Stimulated activated effector memory CD8-positive, alpha-beta T cell treated with anti-CD3 and anti-CD28 coated beads, Interleukin-12 subunit alpha, Interleukin-12 subunit beta, amount 100 ng/mL, for 72 hours (primary cell): ENCODE measurements around the gene CD19.
"Not testable (repeated sequence)": the region's sequence is repeated elsewhere in the genome, so short reads cannot be mapped to it uniquely, and the experiment has no call there.

Experiments
- ATAC-seq: fragments of 150-1000 bp; cut with Tn5 transposase; 2 replicates; pipeline ENCODE4 v1.10.0; 2021
- DNase-seq, 2 donors: peaks; one replicate each; pipeline ENCODE4 v3.0.0; 2021 to 2022; ENCODE audit warnings: low spot score in 2 of 2
- H3K27ac Mint-ChIP-seq: one replicate; pipeline ENCODE4 v1.8.0; 2022; ENCODE audit warnings: mild to moderate bottlenecking, mixed read lengths
- H3K36me3 Mint-ChIP-seq: one replicate; pipeline ENCODE4 v1.8.0; 2022; ENCODE audit warnings: mild to moderate bottlenecking, mixed read lengths
- H3K4me1 Mint-ChIP-seq: one replicate; pipeline ENCODE4 v1.8.0; 2022; ENCODE audit warnings: mixed read lengths
- H3K4me3 Mint-ChIP-seq: one replicate; pipeline ENCODE4 v1.8.0; 2022; ENCODE audit warnings: mild to moderate bottlenecking, mixed read lengths
- H3K9me3 Mint-ChIP-seq: one replicate; pipeline ENCODE4 v1.8.0; 2022; ENCODE audit warnings: mixed read lengths

Gene CD19

DNA sequence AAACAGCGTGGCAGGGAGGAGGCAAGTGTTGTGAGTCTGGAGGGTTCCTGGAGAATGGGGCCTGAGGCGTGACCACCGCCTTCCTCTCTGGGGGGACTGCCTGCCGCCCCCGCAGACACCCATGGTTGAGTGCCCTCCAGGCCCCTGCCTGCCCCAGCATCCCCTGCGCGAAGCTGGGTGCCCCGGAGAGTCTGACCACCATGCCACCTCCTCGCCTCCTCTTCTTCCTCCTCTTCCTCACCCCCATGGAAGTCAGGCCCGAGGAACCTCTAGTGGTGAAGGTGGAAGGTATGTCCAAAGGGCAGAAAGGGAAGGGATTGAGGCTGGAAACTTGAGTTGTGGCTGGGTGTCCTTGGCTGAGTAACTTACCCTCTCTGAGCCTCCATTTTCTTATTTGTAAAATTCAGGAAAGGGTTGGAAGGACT lies at the start of gene CD19:
Gene CD19 (plus strand): TSS at position 171 of the 425 bp plus-strand sequence. CDS start 30 bp downstream, at position 201.
- Mint-ChIP-seq H3K4me3 (peak within 1 kb of the TSS; percentile 33), H3K4me1 (peaks cover 32% of the 10 kb centered on the region), H3K27ac (peak within 1 kb of the TSS; percentile 96), H3K9me3 (peaks cover 3% of the 10 kb centered on the region), H3K36me3 (peaks cover 16% of the 10 kb centered on the region)
- ATAC-seq, result no peak
- no peak for DNase-seq

DNA sequence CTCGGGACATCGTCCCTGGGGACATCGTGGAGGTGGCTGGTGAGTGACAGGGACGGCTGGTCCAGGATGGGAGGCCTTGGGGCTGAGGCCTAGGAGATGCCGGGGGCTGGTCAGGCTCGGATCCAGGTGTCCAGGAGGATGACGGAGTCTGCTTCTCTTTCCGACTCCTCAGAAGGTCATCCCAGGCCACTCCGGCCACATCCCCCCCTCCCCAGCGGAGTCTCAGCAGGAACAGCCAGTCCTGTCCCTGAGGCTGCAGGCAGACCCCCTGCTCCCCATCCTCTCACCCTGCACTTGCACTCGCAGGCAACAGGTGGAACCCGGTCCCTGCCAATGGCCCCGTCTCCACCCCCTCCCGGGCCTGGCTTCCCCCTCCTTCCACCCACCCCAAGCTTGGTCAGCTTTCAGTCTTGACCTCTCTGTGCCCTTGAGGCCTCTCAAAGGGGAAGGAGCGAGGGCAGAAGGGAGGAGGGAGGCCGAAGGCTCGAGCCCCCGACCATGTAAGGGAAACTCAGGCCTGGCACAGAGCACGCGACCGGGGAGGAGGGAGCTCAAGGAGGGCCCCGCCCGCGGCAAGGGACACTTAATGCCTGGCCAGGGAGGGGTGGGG lies 49.1 kb upstream of the CD19 start:
- peaks cover 37% of the 10 kb centered on the region for H3K4me1 Mint-ChIP-seq
- no peak overlapping the region for H3K27ac Mint-ChIP-seq
- no peaks in the 10 kb centered on the region for H3K9me3 Mint-ChIP-seq
- no peak overlapping the region for H3K4me3 Mint-ChIP-seq
- no peaks in the 10 kb centered on the region for H3K36me3 Mint-ChIP-seq
- DNase-seq (no peak), ATAC-seq (no peak)

DNA sequence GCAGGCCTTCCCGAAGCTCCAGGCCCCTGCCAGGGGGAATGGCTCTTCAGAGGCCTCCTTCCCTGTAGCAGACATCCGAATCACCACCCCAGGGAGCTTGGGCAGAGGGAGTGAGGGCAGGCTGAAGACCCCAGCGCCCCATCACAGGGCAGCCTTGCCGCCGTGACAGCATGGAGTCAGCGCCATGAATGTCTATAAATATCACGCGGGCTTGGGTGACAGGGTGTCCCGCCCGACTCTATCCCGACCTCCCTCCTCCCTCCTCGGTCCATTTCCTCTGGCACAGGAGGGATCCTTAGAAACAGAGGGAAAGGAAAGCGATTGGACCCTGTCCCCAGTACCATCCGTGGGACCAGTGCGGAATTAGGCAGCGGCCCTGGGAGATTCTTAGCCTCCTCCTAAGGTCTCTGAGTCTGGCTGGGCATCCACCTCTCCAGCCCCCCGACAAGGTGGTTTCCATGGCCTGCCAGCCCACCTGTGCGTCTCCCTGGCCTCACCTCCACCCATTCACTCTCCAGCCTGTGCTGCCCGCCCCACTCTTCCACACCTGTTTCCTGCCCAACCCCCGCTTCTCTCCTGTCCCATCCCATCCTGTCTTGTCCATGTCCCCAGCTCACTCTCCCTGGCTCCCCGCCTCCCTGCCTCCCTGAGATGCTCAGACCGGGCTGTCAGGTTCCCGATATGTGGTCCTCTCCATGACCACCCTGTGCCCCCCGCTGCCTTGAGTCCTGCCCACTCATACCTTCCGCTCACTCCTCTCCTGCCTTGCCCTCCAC lies 48.4 kb upstream of the CD19 start:
- no peak overlapping the region for H3K4me3 Mint-ChIP-seq
- DNase-seq, result no peak
- peak overlapping the region; percentile 19 for H3K27ac Mint-ChIP-seq
- H3K36me3 Mint-ChIP-seq, result no peaks in the 10 kb centered on the region
- H3K9me3 Mint-ChIP-seq, result no peaks in the 10 kb centered on the region
- no peak for ATAC-seq
- H3K4me1 Mint-ChIP-seq, result peaks cover 29% of the 10 kb centered on the region

DNA sequence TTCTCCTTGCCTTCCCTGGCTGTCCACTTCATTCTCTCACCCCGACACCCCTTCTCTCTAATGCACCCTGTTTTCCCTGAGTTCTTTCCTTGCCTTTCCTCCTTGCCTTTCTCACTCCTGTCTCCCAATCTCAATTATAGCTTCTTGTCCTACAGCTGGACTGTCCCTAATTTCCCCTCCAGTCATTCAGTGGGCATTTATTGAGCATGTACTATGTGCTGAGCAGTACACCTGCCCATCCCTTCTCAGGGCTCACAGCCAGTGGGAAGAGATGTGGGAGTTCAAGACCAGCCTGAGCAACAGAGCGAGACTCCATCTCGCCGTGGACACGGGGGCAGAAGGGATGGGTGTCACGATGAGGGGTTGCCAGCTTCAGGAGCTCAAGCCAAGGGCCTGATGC lies 47.7 kb upstream of the CD19 start:
- H3K27ac Mint-ChIP-seq, result peak overlapping the region; percentile 19

DNA sequence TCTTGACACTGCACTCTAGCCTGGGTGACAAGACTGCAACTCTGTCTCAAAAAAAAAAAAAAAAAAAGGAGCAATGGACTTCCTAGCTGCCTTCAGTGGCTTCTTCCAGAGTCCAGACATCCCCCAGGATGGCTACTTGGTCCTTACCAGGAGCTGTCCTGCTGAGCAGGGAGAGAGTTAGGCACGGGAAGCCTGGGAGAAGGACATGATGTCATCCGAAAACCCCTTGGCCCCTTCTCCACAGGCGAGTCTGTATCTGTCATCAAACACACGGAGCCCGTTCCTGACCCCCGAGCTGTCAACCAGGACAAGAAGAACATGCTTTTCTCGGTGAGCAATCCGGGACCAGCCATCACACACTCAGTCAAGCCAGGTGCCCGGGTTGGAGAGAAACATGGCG lies 44.8 kb upstream of the CD19 start:
- ATAC-seq, result no peak
- no peaks in the 10 kb centered on the region for H3K9me3 Mint-ChIP-seq
- DNase-seq, result no peak
- no peaks in the 10 kb centered on the region for H3K36me3 Mint-ChIP-seq
- no peak overlapping the region for H3K27ac Mint-ChIP-seq
- no peaks in the 10 kb centered on the region for H3K4me1 Mint-ChIP-seq
- H3K4me3 Mint-ChIP-seq, result no peak overlapping the region

More for the DNA sequence above, 47.7 kb upstream of the CD19 start:
- H3K36me3 Mint-ChIP-seq, result no peaks in the 10 kb centered on the region
- DNase-seq, result no peak
- H3K4me3 Mint-ChIP-seq, result no peak overlapping the region
- peaks cover 23% of the 10 kb centered on the region for H3K4me1 Mint-ChIP-seq
- no peaks in the 10 kb centered on the region for H3K9me3 Mint-ChIP-seq
- ATAC-seq, result no peak

DNA sequence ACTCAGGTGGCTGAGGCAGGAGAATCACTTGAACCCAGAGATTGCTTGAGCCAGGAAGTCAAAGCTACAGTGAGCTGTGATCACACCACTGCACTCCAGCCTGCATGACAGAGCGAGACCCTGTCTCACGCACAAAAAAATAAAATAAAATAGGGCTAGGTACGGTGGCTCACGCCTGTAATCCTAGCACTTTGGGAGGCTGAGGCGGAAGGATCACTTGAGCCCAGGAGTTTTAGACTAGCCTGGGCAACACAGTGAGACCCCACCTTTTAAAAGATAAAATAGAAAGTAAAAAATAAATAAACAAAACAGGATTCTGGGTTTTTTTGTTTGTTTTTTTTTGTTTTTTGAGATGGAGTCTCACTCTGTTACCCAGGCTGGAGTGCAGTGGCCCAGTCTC lies 41.4 kb upstream of the CD19 start:
- H3K4me3 Mint-ChIP-seq, H3K27ac Mint-ChIP-seq, H3K4me1 Mint-ChIP-seq, ATAC-seq, DNase-seq, H3K9me3 Mint-ChIP-seq, H3K36me3 Mint-ChIP-seq: not testable (repeated sequence)

DNA sequence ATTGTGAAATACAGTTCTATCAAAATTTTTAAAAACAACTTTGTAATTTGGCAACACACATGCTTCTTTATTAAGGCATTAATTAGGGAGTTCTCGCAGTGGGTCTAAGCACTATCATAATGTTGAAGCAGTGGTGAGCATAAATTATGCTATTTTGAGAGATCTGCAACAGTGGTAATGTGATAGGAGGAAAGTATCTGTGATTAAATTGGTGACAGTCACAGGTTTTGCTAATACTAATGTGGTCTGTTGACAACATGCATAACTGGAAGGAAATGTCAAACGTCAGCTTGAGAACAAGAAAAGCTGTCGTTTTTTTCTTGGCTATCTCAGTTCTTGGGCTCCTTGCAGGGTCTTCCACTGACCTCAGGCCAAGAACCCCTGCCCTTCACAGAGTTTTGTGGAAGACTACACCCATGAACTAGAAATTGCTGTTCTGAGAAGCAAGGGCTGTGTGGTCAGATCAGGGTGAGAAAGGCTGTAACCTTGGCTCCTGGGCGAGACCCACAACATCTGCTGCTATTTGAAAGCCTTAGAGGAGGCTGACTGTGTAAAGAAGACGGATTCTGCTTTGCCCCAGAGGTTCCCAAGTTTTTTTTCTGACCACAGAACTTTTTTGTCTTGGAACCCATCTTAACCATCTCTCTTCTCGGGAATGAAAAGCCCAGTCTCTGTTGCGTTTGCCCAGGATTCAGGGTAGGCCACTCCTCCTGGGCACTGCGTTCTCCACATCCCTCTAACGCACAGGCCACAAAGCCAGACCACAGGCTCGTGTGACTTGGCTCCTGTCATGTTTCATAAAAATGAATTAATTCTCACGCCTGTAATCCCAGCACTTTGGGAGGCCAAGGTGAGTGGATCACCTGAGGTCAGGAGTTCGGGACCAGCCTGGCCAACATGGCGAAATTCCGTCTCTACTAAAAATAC lies 39.5 kb upstream of the CD19 start:
- no peaks in the 10 kb centered on the region for H3K9me3 Mint-ChIP-seq
- ATAC-seq (no peak), DNase-seq (no peak)
- no peaks in the 10 kb centered on the region for H3K36me3 Mint-ChIP-seq
- no peak overlapping the region for H3K4me3 Mint-ChIP-seq
- no peaks in the 10 kb centered on the region for H3K4me1 Mint-ChIP-seq
- no peak overlapping the region for H3K27ac Mint-ChIP-seq

DNA sequence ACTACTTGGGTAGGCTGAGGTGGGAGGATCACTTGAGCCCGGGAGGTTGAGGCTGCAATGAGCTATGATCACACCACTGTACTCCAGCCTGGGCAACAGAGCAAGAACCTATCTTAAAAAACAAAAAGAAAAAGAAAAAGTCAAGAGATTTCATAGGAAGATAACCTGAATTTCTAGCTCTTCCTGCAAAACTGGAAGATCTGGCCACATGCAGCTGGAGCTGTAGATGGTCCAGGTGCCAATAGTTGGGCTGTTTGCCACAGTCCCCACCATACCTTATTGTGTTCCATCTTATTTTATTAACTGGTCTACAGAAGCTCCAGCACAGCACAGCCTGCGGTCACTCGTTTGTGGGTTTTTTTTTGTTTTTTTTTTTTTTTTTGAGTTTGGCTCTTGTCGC lies 38.5 kb upstream of the CD19 start:
- Mint-ChIP-seq H3K36me3 (no peaks in the 10 kb centered on the region), H3K4me1 (no peaks in the 10 kb centered on the region), H3K4me3 (no peak overlapping the region), H3K9me3 (no peaks in the 10 kb centered on the region), H3K27ac (no peak overlapping the region)
- DNase-seq (no peak), ATAC-seq (no peak)

DNA sequence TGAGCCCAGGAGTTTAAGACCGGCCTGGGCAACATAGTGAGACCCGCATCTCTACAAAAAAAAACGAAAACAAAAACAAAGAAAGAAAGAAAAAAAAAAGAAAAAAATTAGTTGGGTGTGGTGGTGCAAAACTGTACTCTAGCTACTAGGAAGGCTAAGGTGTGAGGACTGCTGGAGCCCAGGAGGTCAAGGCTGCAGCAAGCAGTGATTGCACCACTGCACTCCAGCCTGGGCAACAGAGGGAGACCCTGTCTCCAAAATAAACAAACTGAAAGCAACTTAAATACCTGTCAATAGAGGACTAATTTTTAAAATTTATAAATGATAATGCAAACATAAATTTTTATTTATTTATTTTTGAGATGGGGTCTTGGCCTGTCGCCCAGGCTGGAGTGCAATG lies 36.2 kb upstream of the CD19 start:
- H3K27ac Mint-ChIP-seq, result no peak overlapping the region
- ATAC-seq (no peak), DNase-seq (no peak)
- no peaks in the 10 kb centered on the region for H3K36me3 Mint-ChIP-seq
- H3K4me1 Mint-ChIP-seq, result no peaks in the 10 kb centered on the region
- H3K9me3 Mint-ChIP-seq, result no peaks in the 10 kb centered on the region
- H3K4me3 Mint-ChIP-seq, result no peak overlapping the region

DNA sequence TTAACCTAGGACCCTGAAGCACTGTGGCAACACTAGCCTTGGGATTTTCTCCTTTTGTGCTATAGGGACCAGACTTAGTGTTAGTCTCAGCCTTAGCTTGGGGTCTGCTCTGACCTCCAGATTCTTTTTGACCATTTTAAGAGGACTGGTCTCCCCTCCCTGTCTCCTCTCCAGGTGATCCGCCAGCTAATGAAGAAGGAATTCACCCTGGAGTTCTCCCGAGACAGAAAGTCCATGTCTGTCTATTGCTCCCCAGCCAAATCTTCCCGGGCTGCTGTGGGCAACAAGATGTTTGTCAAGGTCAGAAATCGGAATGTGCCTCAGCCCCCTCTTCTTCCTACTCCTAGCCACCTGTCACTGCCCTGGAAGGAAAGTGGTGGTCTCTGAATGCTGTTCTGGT lies 33.9 kb upstream of the CD19 start:
- H3K27ac Mint-ChIP-seq, result no peak overlapping the region
- DNase-seq (no peak), ATAC-seq (no peak)
- no peaks in the 10 kb centered on the region for H3K4me1 Mint-ChIP-seq
- no peaks in the 10 kb centered on the region for H3K36me3 Mint-ChIP-seq
- no peaks in the 10 kb centered on the region for H3K9me3 Mint-ChIP-seq
- no peak overlapping the region for H3K4me3 Mint-ChIP-seq

DNA sequence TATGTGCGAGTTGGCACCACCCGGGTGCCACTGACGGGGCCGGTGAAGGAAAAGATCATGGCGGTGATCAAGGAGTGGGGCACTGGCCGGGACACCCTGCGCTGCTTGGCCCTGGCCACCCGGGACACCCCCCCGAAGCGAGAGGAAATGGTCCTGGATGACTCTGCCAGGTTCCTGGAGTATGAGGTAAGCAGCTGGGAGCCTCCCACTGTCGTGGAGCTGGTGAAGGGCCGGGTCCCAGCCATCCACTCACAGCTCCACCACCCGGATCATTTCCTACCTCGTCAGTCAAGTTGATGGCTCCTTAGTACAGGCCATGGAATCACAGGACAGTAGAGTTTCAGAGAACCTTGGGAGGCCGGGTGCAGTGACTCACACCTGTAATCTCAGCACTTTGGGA lies 33.5 kb upstream of the CD19 start:
- Mint-ChIP-seq H3K27ac (no peak overlapping the region), H3K36me3 (no peaks in the 10 kb centered on the region), H3K4me1 (no peaks in the 10 kb centered on the region), H3K4me3 (no peak overlapping the region), H3K9me3 (no peaks in the 10 kb centered on the region)
- ATAC-seq (no peak), DNase-seq (no peak)

DNA sequence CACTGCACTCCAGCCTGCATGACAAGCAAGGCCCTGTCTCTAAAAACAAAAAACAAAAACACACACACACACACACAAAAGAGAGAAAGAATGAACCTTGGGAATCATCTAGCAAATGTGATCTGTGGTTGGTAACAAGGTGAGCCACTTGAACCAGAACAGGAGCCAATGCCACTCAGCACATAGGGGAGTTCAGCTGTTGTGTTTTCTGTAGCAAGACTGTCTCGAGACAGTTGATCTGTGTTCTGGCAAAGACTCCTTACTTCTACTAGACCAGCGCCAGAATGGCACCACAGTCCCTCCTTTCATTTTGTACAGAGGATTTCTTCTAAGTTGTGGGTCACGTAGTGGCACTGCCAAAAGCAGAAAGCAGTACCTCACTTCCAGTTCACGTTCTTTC lies 32.8 kb upstream of the CD19 start:
- DNase-seq, result no peak
- H3K9me3 Mint-ChIP-seq, result no peaks in the 10 kb centered on the region
- ATAC-seq, result no peak
- H3K4me3 Mint-ChIP-seq, result no peak overlapping the region
- H3K4me1 Mint-ChIP-seq, result no peaks in the 10 kb centered on the region
- no peak overlapping the region for H3K27ac Mint-ChIP-seq
- H3K36me3 Mint-ChIP-seq, result peaks cover 2% of the 10 kb centered on the region

DNA sequence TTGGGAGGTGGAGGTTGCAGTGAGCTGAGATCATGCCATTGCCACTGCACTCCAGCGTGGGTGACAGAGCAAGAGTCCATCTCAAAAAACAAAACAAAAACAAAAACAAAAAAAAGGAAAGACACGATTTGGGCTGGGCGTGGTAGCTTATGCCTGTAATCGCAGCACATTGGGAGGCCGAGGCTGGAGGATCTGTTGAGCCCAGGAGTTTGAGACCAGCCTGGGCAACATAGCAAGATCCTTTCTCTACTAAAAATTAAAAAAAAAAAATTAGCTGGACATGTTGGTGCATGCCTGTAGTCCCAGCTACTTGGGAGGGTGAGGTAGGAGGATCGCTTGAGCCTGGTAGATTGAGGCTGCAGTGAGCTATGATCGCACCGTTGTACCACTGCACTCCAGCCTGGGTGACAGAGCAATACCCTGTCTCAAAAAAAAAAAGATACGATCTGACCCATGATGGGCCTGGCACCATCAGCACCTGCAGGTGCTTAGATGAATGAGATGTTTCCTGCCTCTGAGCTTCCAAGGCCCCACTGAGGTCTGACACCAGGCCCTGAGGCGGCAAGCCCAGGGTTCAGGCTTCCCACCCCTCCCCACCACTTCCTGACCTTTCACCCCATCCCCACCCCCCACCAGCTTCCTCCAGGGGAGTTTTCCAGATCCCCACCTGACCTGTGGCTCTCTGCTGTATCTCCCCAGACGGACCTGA lies 31.7 kb upstream of the CD19 start:
- peaks cover 6% of the 10 kb centered on the region for H3K36me3 Mint-ChIP-seq
- no peak for ATAC-seq
- H3K9me3 Mint-ChIP-seq, result no peaks in the 10 kb centered on the region
- no peak overlapping the region for H3K27ac Mint-ChIP-seq
- H3K4me1 Mint-ChIP-seq, result no peaks in the 10 kb centered on the region
- DNase-seq, result no peak
- H3K4me3 Mint-ChIP-seq, result no peak overlapping the region

DNA sequence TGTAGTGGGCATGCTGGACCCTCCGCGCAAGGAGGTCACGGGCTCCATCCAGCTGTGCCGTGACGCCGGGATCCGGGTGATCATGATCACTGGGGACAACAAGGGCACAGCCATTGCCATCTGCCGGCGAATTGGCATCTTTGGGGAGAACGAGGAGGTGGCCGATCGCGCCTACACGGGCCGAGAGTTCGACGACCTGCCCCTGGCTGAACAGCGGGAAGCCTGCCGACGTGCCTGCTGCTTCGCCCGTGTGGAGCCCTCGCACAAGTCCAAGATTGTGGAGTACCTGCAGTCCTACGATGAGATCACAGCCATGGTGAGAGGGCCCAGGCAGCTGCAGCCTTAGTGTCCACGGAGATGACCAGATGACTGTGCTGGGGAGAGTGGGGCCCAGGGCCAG lies 31.2 kb upstream of the CD19 start:
- ATAC-seq (no peak), DNase-seq (no peak)
- H3K9me3 Mint-ChIP-seq, result no peaks in the 10 kb centered on the region
- H3K4me3 Mint-ChIP-seq, result no peak overlapping the region
- H3K27ac Mint-ChIP-seq, result no peak overlapping the region
- H3K4me1 Mint-ChIP-seq, result no peaks in the 10 kb centered on the region
- H3K36me3 Mint-ChIP-seq, result peaks cover 6% of the 10 kb centered on the region

DNA sequence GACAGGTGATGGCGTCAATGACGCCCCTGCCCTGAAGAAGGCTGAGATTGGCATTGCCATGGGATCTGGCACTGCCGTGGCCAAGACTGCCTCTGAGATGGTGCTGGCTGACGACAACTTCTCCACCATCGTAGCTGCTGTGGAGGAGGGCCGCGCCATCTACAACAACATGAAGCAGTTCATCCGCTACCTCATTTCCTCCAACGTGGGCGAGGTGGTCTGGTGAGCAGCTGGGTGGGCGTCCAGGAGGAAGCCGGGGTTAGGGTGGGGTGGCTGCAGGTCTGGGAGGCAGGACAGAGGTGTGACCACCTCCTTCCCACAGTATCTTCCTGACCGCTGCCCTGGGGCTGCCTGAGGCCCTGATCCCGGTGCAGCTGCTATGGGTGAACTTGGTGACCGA lies 29.9 kb upstream of the CD19 start:
- H3K9me3 Mint-ChIP-seq, result no peaks in the 10 kb centered on the region
- H3K27ac Mint-ChIP-seq, result peak overlapping the region; percentile 14
- H3K36me3 Mint-ChIP-seq, result peaks cover 13% of the 10 kb centered on the region
- ATAC-seq, result peak; percentile 14
- no peak overlapping the region for H3K4me3 Mint-ChIP-seq
- DNase-seq, result no peak
- no peaks in the 10 kb centered on the region for H3K4me1 Mint-ChIP-seq
